ENCODE data around the gene BICC1.

GRCh38 chr10:58806323-58806722, 293.7 kb downstream of the BICC1 start:
- TF ChIP-seq CTCF (IDR thresholded peaks at IDR 0.05) (no peak), POLR2A (IDR thresholded peaks at IDR 0.05) (no peak)
